Thyroid gland (tissue), 4 donors: ENCODE results near the gene SLC11A2. TPM values are rescaled to one million over a fixed set of nuclear protein-coding genes. Genes with fewer than 3 reads are reported as not detected.

ENCODE experiments used
- DNase-seq, 2 donors: peaks; one replicate each; pipeline ENCODE4 v3.0.0-alpha.2; 2019
- H3K27ac ChIP-seq, 3 donors: fragments of 200-600 bp; sonication (generic); 1 replicate in 2 of 3; 2 replicates in 1 of 3; pipeline ENCODE4 v1.5.1; 2016 to 2019; ENCODE audit warnings: mild to moderate bottlenecking in 1 of 3, moderate library complexity in 1 of 3
- H3K27me3 ChIP-seq: fragments of 200-600 bp; sonication (generic); one replicate; pipeline ENCODE4 v1.5.1; 2019
- H3K36me3 ChIP-seq, 2 donors: fragments of 200-600 bp; sonication (generic); one replicate each; pipeline ENCODE4 v1.5.1; 2016 to 2019
- H3K4me1 ChIP-seq, 2 donors: fragments of 200-600 bp; sonication (generic); one replicate each; pipeline ENCODE4 v1.5.1; 2017 to 2019
- H3K4me3 ChIP-seq, 3 donors: fragments of 200-600 bp; sonication (generic); replicated peaks in 1 of 3; 1 replicate in 2 of 3; 2 replicates in 1 of 3; pipeline ENCODE4 v1.5.1; 2016; ENCODE audit warnings: mild to moderate bottlenecking in 1 of 3
- H3K9me3 ChIP-seq: fragments of 200-600 bp; sonication (generic); one replicate; pipeline ENCODE4 v1.5.1; 2017
- POLR2A ChIP-seq, 2 donors: fragments of 450-650 bp; IDR thresholded peaks; one replicate each; pipeline ENCODE4 v1.6.1; 2017; ENCODE audit warnings: antibody characterized with exemption in 2 of 2, mild to moderate bottlenecking in 2 of 2, moderate library complexity in 1 of 2
- WGBS, 2 donors: methylation state at CpG; one replicate each; pipeline ENCODE4 v1.1.5; 2017; 5-methylcytosine and 5-hydroxymethylcytosine counted together
- intact Hi-C: fragments of 100-400 bp; cut with DNase I; formaldehyde crosslinking; loops from one replicate; pipeline ENCODE4 v1.15.1; 2023
- total RNA-seq, 4 donors: library from RNA; depleted of rRNA; stranded (reverse); fragments of >200 nt; gene quantifications; one replicate each; pipeline ENCODE4 v1.2.3, GENCODE V29; 2016
- TF ChIP-seq, protein P1 (sequence below), 6 experiments: fragments of 200-600 bp in 3 of 6; fragments of 450-650 bp in 3 of 6; sonication (generic) in 3 of 6; IDR thresholded peaks; one replicate each; pipeline ENCODE4 v1.5.1; 2016 to 2019; ENCODE audit warnings: antibody characterized with exemption in 6 of 6, mild to moderate bottlenecking in 2 of 6, inconsistent platforms in 1 of 6, moderate library complexity in 1 of 6

SLC11A2 gene
- total RNA-seq, 4 donors from 2014 or later = 100 to 163 (median 140) TPM

- Histone ChIP-seq H3K4me1 (no peaks in the 10 kb centered on the region), H3K27ac (no peak overlapping the region), H3K36me3 (peaks cover 56 to 71% of the 10 kb centered on the region in 2 donors), H3K9me3 (no peaks in the 10 kb centered on the region), H3K27me3 (no peaks in the 10 kb centered on the region), H3K4me3 (no peak overlapping the region)
- DNase-seq = no peak
- WGBS, 2 donors = 95 to 97% methylated on average over 4 of the region's 4 CpGs
- no peak for TF ChIP-seq POLR2A (IDR thresholded peaks at IDR 0.05)
- TF ChIP-seq, protein P1, sequence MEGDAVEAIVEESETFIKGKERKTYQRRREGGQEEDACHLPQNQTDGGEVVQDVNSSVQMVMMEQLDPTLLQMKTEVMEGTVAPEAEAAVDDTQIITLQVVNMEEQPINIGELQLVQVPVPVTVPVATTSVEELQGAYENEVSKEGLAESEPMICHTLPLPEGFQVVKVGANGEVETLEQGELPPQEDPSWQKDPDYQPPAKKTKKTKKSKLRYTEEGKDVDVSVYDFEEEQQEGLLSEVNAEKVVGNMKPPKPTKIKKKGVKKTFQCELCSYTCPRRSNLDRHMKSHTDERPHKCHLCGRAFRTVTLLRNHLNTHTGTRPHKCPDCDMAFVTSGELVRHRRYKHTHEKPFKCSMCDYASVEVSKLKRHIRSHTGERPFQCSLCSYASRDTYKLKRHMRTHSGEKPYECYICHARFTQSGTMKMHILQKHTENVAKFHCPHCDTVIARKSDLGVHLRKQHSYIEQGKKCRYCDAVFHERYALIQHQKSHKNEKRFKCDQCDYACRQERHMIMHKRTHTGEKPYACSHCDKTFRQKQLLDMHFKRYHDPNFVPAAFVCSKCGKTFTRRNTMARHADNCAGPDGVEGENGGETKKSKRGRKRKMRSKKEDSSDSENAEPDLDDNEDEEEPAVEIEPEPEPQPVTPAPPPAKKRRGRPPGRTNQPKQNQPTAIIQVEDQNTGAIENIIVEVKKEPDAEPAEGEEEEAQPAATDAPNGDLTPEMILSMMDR (IDR thresholded peaks at IDR 0.05) = no peak
- intact Hi-C loops = no loop called here
These were observed 41.0 kb upstream of the SLC11A2 start for GRCh38 chr12:51067229-51067628.

- no peak overlapping the region for H3K27ac ChIP-seq
- no peak overlapping the region for H3K4me3 ChIP-seq
- no peaks in the 10 kb centered on the region for H3K4me1 ChIP-seq
- H3K9me3 ChIP-seq = no peaks in the 10 kb centered on the region
- H3K36me3 ChIP-seq = peaks cover 51 to 65% of the 10 kb centered on the region in 2 donors
- no peak for DNase-seq
- intact Hi-C loops = no loop called here
- H3K27me3 ChIP-seq = no peaks in the 10 kb centered on the region
- TF ChIP-seq POLR2A (IDR thresholded peaks at IDR 0.05) = no peak
- TF ChIP-seq, protein P1 (IDR thresholded peaks at IDR 0.05) = no peak
- 97% methylated on average over 5 of the region's 5 CpGs for WGBS, 2 donors
These were observed 39.3 kb upstream of the SLC11A2 start for GRCh38 chr12:51065530-51065929.

DNA sequence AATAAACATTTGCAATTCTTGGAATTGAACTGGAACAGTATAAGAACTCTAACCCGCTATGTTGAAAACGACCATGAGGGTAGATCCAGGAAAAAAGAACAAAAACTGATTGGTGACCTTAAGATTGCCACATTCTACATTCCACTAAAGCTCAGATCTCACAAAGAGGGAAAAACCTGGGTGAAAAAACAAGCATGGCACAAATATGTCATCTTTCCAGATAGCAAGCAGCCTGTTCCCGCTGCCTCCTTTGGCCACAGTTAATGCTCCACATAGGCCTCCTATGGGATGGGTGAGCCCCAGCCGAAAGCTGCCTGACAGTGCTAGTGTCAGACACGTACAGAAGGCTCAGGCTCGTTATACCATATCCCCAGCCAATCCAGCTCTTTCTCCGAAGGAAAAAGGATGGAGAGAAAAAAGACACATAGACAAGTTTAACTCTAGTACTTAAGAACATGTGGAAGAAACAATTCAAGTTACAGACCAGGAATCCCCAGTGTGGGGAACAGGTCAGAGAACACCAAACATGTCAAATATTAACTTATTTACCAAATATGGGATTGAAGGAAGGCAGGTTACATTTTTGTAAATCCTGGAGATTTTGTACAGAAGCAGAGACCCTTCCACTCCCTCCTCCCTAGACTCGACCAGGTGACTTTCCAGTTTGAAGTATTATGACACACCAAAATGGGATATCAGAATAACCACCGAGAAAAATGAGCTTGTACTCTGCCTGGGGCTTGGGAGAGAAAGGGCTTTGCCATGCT lies 36.6 kb upstream of the SLC11A2 start:
- H3K9me3 ChIP-seq = no peaks in the 10 kb centered on the region
- no peaks in the 10 kb centered on the region for H3K27me3 ChIP-seq
- DNase-seq = no peak
- H3K27ac ChIP-seq = no peak overlapping the region
- H3K4me1 ChIP-seq = no peaks in the 10 kb centered on the region
- intact Hi-C loops = no loop called here
- no peak overlapping the region for H3K4me3 ChIP-seq
- H3K36me3 ChIP-seq = peaks cover 66 to 79% of the 10 kb centered on the region in 2 donors
- WGBS, 2 donors = 83 to 87% methylated on average over 9 of the region's 9 CpGs
- no peak for TF ChIP-seq POLR2A (IDR thresholded peaks at IDR 0.05)
- TF ChIP-seq, protein P1 (IDR thresholded peaks at IDR 0.05) = no peak

- TF ChIP-seq POLR2A (IDR thresholded peaks at IDR 0.05) = no peak
- TF ChIP-seq, protein P1 (IDR thresholded peaks at IDR 0.05) = no peak
- DNase-seq = no peak
- no peak overlapping the region for H3K4me3 ChIP-seq
- 80 to 89% methylated on average over 7 of the region's 7 CpGs for WGBS, 2 donors
- H3K27ac ChIP-seq = no peak overlapping the region
- peaks cover 49 to 76% of the 10 kb centered on the region in 2 donors for H3K36me3 ChIP-seq
- no peaks in the 10 kb centered on the region for H3K9me3 ChIP-seq
- H3K4me1 ChIP-seq = no peaks in the 10 kb centered on the region
- H3K27me3 ChIP-seq = no peaks in the 10 kb centered on the region
- intact Hi-C loops = no loop called here
These were observed 32.9 kb upstream of the SLC11A2 start for GRCh38 chr12:51059086-51059485.

- TF ChIP-seq, protein P1 (IDR thresholded peaks at IDR 0.05) = no peak
- no peak for TF ChIP-seq POLR2A (IDR thresholded peaks at IDR 0.05)
- Histone ChIP-seq H3K36me3 (peaks cover 46 to 73% of the 10 kb centered on the region in 2 donors), H3K4me1 (no peaks in the 10 kb centered on the region), H3K27me3 (no peaks in the 10 kb centered on the region), H3K27ac (no peak overlapping the region), H3K9me3 (no peaks in the 10 kb centered on the region), H3K4me3 (no peak overlapping the region)
- WGBS, 2 donors = 86 to 90% methylated on average over 5 of the region's 5 CpGs
- intact Hi-C loops = no loop called here
- no peak for DNase-seq
These were observed 30.1 kb upstream of the SLC11A2 start for GRCh38 chr12:51056242-51056641.
